H9 (cell line): ENCODE measurements around the gene RPEL1. TPM values are rescaled to one million over a fixed set of nuclear protein-coding genes. Genes with fewer than 3 reads are reported as not detected.

Source experiments
- DNase-seq: peaks from one replicate; pipeline ENCODE4 v3.0.0-alpha.2; 2017
- H2AFZ ChIP-seq: one replicate; pipeline ENCODE4 v1.6.1; 2013; ENCODE audit warnings: mild to moderate bottlenecking, low read length, control low read depth, moderate library complexity
- H2AK5ac ChIP-seq: 2 replicates; pipeline ENCODE4 v1.6.1; 2013; ENCODE audit warnings: low read length, control low read depth, mixed read lengths; ENCODE audit not compliant: insufficient read length
- H2BK120ac ChIP-seq: one replicate; pipeline ENCODE4 v1.6.1; 2013; ENCODE audit warnings: low read depth, mild to moderate bottlenecking, low read length, control low read depth, inconsistent platforms; ENCODE audit not compliant: poor library complexity, severe bottlenecking
- H2BK12ac ChIP-seq: 2 replicates; pipeline ENCODE4 v1.6.1; 2013; ENCODE audit warnings: low read length, control low read depth, mixed read lengths, low read depth; ENCODE audit not compliant: insufficient read length
- H2BK15ac ChIP-seq: 2 replicates; pipeline ENCODE4 v1.6.1; 2013; ENCODE audit warnings: low read depth, low read length, control low read depth
- H2BK20ac ChIP-seq: one replicate; pipeline ENCODE4 v1.6.1; 2013; ENCODE audit warnings: low read depth, mild to moderate bottlenecking, low read length, control low read depth, inconsistent platforms; ENCODE audit not compliant: poor library complexity, severe bottlenecking
- H2BK5ac ChIP-seq: 2 replicates; pipeline ENCODE4 v1.6.1; 2013; ENCODE audit warnings: low read length, control low read depth, mixed read lengths; ENCODE audit not compliant: insufficient read length
- H3K14ac ChIP-seq: 2 replicates; pipeline ENCODE4 v1.6.1; 2013; ENCODE audit warnings: low read length, control low read depth; ENCODE audit not compliant: insufficient read depth
- H3K18ac ChIP-seq: 2 replicates; pipeline ENCODE4 v1.6.1; 2013; ENCODE audit warnings: low read depth, mild to moderate bottlenecking, mixed read lengths, low read length, control low read depth; ENCODE audit not compliant: insufficient read length
- H3K23ac ChIP-seq: 2 replicates; pipeline ENCODE4 v1.6.1; 2013; ENCODE audit warnings: low read length, control low read depth, mixed read lengths, low read depth; ENCODE audit not compliant: insufficient read length
- H3K23me2 ChIP-seq: 2 replicates; pipeline ENCODE4 v1.6.1; 2013; ENCODE audit warnings: low read depth, mild to moderate bottlenecking, mixed read lengths, low read length, control low read depth; ENCODE audit not compliant: insufficient read length, poor library complexity, severe bottlenecking
- H3K27ac ChIP-seq: 2 replicates; pipeline ENCODE4 v1.5.1; 2013; ENCODE audit warnings: low read length, control low read depth, mixed read lengths, low read depth; ENCODE audit not compliant: insufficient read length
- H3K27me3 ChIP-seq: 2 replicates; pipeline ENCODE4 v1.6.1; 2013; ENCODE audit warnings: low read length, control low read depth, inconsistent platforms; ENCODE audit not compliant: insufficient read depth
- H3K4ac ChIP-seq: 2 replicates; pipeline ENCODE4 v1.6.1; 2013; ENCODE audit warnings: low read depth, mild to moderate bottlenecking, control low read depth, inconsistent platforms, low read length, moderate library complexity
- H3K4me1 ChIP-seq: 2 replicates; pipeline ENCODE4 v1.6.1; 2013; ENCODE audit warnings: low read length, control low read depth, inconsistent platforms; ENCODE audit not compliant: insufficient read depth
- H3K4me2 ChIP-seq: 2 replicates; pipeline ENCODE4 v1.6.1; 2013; ENCODE audit warnings: low read length, control low read depth, mixed read lengths; ENCODE audit not compliant: insufficient read length, insufficient read depth
- H3K56ac ChIP-seq: 2 replicates; pipeline ENCODE4 v1.6.1; 2013; ENCODE audit warnings: low read depth, mild to moderate bottlenecking, mixed read lengths, low read length, control low read depth; ENCODE audit not compliant: insufficient read length
- H3K79me1 ChIP-seq: 2 replicates; pipeline ENCODE4 v1.6.1; 2013; ENCODE audit warnings: low read depth, mild to moderate bottlenecking, moderate library complexity, low read length, control low read depth, inconsistent platforms; ENCODE audit not compliant: insufficient read depth, poor library complexity, severe bottlenecking
- H3K79me2 ChIP-seq: 2 replicates; pipeline ENCODE4 v1.6.1; 2013; ENCODE audit warnings: low read length, control low read depth, inconsistent platforms; ENCODE audit not compliant: insufficient read depth
- H3K9ac ChIP-seq: 2 replicates; pipeline ENCODE4 v1.6.1; 2013; ENCODE audit warnings: low read length, control low read depth, mixed read lengths; ENCODE audit not compliant: insufficient read length; ENCODE audit errors: extremely low read depth
- H3K9me3 ChIP-seq: one replicate; pipeline ENCODE4 v1.6.1; 2013; ENCODE audit warnings: low read depth, low read length, inconsistent platforms; ENCODE audit not compliant: control insufficient read depth
- H3T11ph ChIP-seq: one replicate; pipeline ENCODE4 v1.6.1; 2013; ENCODE audit warnings: mild to moderate bottlenecking, low read length, control low read depth, inconsistent platforms
- H4K20me1 ChIP-seq: one replicate; pipeline ENCODE4 v1.6.1; 2013; ENCODE audit not compliant: control insufficient read depth, insufficient read length, insufficient read depth
- H4K5ac ChIP-seq: 2 replicates; pipeline ENCODE4 v1.6.1; 2013; ENCODE audit warnings: low read depth, mild to moderate bottlenecking, mixed read lengths, low read length, control low read depth; ENCODE audit not compliant: insufficient read length
- H4K8ac ChIP-seq: replicated peaks from 2 replicates; pipeline ENCODE4 v1.6.1; 2013; ENCODE audit warnings: low read length, control low read depth, mixed read lengths, low read depth; ENCODE audit not compliant: insufficient read length
- H4K91ac ChIP-seq: 2 replicates; pipeline ENCODE4 v1.6.1; 2013; ENCODE audit warnings: low read depth, mild to moderate bottlenecking, moderate library complexity, mixed read lengths, low read length, control low read depth; ENCODE audit not compliant: insufficient read length
- H3K27ac Mint-ChIP-seq, 3 experiments: 2 replicates in 2 of 3; 3 replicates in 1 of 3; pipeline ENCODE4 v1.8.0; 2020 to 2021; ENCODE audit warnings: mixed read lengths in 3 of 3, mild to moderate bottlenecking in 1 of 3, moderate library complexity in 1 of 3
- H3K27me3 Mint-ChIP-seq: 2 replicates; pipeline ENCODE4 v1.8.0; 2021; ENCODE audit warnings: low read depth, mild to moderate bottlenecking, moderate library complexity, mixed read lengths
- H3K36me3 Mint-ChIP-seq, 3 experiments: 2 replicates in 2 of 3; 3 replicates in 1 of 3; pipeline ENCODE4 v1.8.0; 2020 to 2021; ENCODE audit warnings: low read depth in 3 of 3, mixed read lengths in 3 of 3; ENCODE audit not compliant: insufficient read depth in 1 of 3
- H3K4me1 Mint-ChIP-seq, 2 experiments: 2 replicates each; pipeline ENCODE4 v1.8.0; 2020; ENCODE audit warnings: mixed read lengths in 2 of 2
- H3K4me3 Mint-ChIP-seq, 2 experiments: 2 replicates in 1 of 2; 3 replicates in 1 of 2; pipeline ENCODE4 v1.8.0; 2020 to 2021; ENCODE audit warnings: mild to moderate bottlenecking in 2 of 2, mixed read lengths in 2 of 2, moderate library complexity in 1 of 2
- H3K9me3 Mint-ChIP-seq, 2 experiments: 2 replicates in 1 of 2; 3 replicates in 1 of 2; pipeline ENCODE4 v1.8.0; 2020; ENCODE audit warnings: mild to moderate bottlenecking in 2 of 2, mixed read lengths in 2 of 2, moderate library complexity in 1 of 2
- CTCF ChIP-seq: fragments of 200-600 bp; sonication (generic); conservative IDR thresholded peaks from 3 replicates; pipeline ENCODE4 v1.8.0; 2021; ENCODE audit warnings: antibody characterized with exemption, mild to moderate bottlenecking
- WGBS: extraction: QIAGEN DNeasy Blood & Tissue Kit; methylation state at CpG from one replicate; pipeline ENCODE4 v1.1.7; 2013; ENCODE audit warnings: missing lambda C conversion rate, low lambda C conversion rate, mixed read lengths; ENCODE audit not compliant: insufficient read length; ENCODE audit errors: extremely low coverage; 5-methylcytosine and 5-hydroxymethylcytosine counted together
- total RNA-seq: library from RNA; stranded (reverse); gene quantifications from 2 replicates; pipeline ENCODE4 v1.2.1, GENCODE V29; 2021

Gene RPEL1
- total RNA-seq, 1 experiment from 2014 or later: 0.13 TPM

GRCh38 chr10:103278537-103278823 lies 32.8 kb downstream of the RPEL1 start:
- Histone ChIP-seq H4K91ac (no peak overlapping the region), H3T11ph (no peak overlapping the region), H3K27me3 (peaks cover 24% of the 10 kb centered on the region), H2BK20ac (no peak overlapping the region), H3K4me1 (no peaks in the 10 kb centered on the region; the same call in 1 of the 2 replicates), H2AK5ac (no peak overlapping the region), H3K4ac (no peak overlapping the region), H4K20me1 (no peaks in the 10 kb centered on the region), H3K27ac (no peak overlapping the region), H3K79me2 (no peaks in the 10 kb centered on the region), H3K18ac (no peak overlapping the region), H3K9me3 (no peaks in the 10 kb centered on the region), H2BK15ac (no peak overlapping the region), H2BK12ac (no peak overlapping the region), H4K5ac (no peak overlapping the region), H2BK120ac (no peak overlapping the region), H3K4me2 (peak overlapping the region; percentile 33), H3K23ac (no peak overlapping the region), H3K9ac (no peak overlapping the region), H4K8ac (no peak overlapping the region), H3K56ac (no peak overlapping the region), H2AFZ (no peak overlapping the region), H3K14ac (no peak overlapping the region), H3K79me1 (no peaks in the 10 kb centered on the region), H3K23me2 (peaks cover 14% of the 10 kb centered on the region), H2BK5ac (no peak overlapping the region)
- peaks cover 26 to 31% of the 10 kb centered on the region in 2 experiments for H3K4me1 Mint-ChIP-seq
- H3K27me3 Mint-ChIP-seq: peaks cover 66% of the 10 kb centered on the region
- no peaks in the 10 kb centered on the region; a peak in 1 of 5 replicates for H3K9me3 Mint-ChIP-seq
- no peaks in the 10 kb centered on the region for H3K36me3 Mint-ChIP-seq
- no peak for TF ChIP-seq CTCF
- no CpG with 5 or more reads among the region's 12 CpGs for WGBS
- no peak overlapping the region for H3K27ac Mint-ChIP-seq
- no peak for DNase-seq
- peak overlapping the region; percentile 73 to 75 for H3K4me3 Mint-ChIP-seq
